HTERT RPE-1 (cell line): Measurements from ENCODE around the gene MUC4.
"Not testable (repeated sequence)": the region's sequence is repeated elsewhere in the genome, so short reads cannot be mapped to it uniquely, and the experiment has no call there.

Source experiments
- in situ Hi-C: fragments of 300-500 bp; cut with MboI; formaldehyde crosslinking; loops from 4 replicates; pipeline ENCODE4 v1.14.3; 2020; ENCODE audit warnings: low sequenced_read_pairs

The MUC4 gene

DNA sequence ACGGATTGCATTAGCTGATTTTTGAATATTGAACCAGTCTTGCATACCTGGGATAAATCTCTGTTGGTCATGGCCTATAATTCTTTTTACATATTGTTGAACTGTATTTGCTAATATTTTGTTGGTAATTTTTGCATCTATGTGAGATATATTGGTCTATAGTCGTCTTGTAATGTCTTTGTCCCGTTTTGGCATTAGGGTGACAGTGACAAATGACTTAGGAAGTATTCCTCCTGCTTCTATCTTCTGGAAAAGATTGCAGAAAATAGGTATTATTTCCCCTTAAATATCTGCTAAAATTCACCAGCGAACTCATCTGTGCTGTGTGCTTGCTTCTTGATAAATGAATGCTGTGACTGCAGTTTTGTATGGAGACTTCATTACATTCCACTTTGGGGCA, 67.3 kb downstream of the MUC4 start:
- in situ Hi-C loops, result no loop called here

DNA sequence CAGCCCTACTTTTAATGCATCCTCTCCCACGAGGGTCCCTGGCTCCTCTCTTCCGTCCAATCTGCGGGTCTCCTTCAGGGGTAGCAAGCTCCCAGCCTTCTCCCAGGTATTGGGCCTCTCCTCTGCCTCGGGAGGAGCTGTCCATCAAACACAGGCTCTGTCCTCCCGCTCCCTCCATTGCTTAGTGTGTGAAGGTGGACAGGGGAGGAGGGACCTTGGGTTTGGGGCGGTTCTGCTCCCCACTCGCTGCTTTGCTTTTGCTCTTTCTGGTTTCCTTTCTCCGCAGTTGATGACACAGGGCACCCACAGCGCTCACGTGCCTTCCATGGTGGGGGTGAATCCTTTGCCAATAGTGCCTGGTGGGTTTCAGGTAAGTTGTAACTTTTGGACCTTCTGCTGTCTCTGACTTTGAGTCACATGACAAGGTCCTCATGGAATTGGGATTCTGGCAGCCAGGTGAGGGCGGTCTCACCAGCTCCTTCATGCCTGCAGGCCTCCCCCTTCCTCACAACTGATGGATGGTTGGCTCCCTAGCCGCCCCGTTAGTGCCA, 72.1 kb downstream of the MUC4 start:
- in situ Hi-C loops, result no loop called here

DNA sequence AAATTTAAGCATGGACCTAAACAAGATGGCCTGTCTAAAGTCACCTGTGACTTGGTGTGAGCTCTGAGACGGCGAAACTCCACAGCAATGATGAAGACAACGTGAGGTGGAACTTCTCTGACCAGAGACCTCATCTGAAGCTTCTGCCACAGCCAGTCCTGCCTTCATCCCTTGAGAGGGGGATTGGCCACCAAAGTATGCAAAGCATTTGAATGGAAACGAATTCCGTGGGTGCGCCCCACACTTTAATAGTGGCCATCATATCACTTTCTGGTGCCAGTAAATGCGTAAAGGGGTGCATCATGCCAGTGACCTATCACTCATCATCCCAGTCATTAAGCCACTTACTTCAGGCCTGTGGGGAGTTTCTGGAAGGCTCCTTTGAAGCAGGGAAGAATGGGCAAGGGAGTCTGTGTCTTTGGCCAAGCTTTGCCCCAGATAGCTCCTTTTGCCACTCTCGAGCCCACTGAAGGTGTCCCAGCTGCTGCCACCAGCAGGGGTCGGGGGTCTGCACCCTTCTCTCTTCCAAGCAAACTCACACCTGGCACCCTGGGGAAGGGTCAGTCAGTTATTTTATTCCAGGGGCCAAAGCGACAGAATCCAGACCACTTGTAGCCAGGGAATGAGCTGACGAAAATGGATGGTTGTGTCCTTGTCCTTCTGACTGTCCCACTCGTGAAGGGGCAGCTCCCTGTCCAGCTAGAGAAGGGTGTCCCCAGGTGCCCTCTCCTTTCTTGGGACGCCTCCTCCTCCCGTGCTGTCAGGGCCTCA, 73.3 kb downstream of the MUC4 start:
- in situ Hi-C loops, result no loop called here

DNA sequence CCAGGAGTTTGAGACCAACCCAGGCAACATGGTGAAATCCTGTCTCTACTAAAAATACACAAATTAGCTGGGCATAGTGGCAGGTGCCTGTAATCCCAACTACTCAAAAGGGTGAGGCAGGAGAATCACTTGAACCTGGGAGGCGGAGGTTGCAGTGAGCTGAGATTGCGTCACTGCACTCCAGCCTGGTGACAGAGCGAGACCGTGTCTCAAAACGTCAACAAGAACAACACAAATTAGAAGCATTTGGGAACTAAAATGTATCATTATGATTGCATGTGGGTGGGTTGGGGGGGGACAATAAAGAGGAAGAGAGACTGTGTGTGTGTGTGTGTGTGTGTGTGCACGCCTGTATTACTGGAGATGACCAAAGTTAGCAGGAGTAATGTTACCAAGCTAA, 73.9 kb downstream of the MUC4 start:
- in situ Hi-C loops, result not testable (repeated sequence)

DNA sequence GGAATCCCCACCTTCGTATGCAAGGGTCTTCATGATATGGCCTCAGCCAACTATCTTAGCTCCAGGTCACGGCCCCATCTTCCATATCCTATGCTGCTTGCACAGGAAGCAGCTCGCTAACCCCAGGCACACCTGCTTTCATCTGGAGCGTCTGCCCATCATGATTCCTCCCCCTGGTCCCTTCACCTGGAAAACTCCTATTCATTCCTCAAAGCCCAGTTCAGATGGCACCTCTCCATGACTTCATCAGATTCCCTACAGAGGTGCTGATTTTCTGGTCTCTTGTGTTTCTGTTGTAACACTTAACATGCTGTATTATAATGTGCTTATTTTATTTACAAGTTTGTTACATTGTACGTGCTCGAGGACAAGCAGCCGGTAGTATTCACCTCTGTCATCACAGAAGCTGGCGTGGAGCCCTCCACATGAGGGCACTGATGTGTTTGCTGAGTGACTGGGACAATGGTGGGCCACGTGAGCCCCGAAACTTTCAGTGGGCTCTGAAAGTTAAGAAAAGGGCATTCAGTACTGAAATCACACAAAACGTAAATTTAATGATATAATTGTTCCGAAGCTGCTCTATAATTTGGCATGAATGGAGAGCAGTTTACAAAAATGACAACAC, 74.8 kb downstream of the MUC4 start:
- in situ Hi-C loops, result no loop called here

DNA sequence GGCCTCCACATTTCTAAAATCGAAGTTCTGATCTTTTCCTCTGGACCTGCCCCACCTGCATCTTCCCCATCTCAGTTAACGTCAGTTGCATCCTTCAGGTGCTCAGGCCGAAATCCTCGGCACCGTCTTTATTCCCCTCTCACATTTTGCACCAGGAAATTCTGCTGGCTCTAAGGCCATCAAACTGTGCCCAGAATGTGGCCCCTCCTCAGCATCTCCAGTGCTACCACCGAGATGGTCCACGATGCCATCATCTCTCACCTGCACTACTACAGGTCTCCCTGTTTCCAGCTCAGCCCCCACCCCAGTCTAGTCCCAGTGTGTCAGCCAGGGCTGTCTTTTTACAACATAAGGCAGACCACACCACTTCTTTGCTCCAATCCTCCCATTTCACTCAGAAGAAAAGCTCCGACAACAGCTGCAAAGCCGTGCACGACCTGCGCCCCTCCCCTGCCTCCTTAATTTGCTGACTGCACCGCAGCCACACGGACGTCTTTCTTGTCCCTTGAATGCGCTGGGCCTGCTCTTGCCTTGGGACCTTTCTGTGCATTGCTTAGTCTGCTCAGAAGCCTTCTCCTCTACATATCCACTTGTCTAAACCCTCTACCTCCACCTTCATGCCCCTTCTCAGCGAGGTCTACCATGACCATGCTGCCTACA, 76.6 kb downstream of the MUC4 start:
- in situ Hi-C loops, result no loop called here

DNA sequence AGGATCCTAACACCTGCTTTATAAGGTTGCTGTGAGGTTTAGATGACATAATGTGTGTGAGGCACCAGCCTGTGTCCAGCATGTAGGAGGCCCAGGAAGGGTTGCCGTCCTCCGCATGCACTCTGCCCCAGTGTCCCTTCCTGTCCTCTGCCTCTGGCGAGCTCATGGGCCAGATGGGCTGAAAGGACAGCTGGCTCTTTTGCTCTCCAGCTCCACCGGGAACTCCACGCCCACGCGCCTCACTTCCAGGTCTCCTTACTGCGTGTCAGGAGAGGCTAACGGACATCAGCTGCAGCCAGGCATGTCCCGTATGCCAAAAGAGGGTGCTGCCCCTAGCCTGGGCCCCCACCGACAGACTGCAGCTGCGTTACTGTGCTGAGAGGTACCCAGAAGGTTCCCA, 78.8 kb downstream of the MUC4 start:
- in situ Hi-C loops, result no loop called here

DNA sequence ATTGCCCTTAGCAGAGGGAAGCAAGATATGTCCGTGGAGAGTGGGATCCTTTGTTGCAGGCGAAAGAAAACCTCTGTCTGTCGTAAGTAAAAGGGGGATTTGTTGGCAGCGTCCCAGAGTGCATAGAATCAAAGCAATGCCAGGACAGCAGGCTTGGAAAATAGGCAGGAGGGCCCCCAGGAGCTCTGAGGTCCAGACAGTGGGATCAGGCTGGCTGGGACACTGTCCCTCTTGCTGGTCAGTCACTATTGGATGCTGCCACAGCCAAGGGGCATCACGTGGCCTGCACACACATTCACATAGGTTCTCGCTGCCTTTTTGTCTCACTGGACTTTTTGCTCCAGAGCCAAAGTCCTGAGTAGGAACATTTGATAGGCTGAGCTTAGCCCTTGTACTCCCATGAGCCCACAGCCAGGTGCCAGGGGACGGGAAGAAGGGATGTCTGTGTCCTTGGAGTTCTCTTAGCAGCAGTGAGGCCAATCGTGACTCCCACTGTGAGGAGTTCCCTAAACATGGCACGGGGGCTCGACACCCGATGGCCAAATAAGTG, 80.3 kb downstream of the MUC4 start:
- in situ Hi-C loops, result no loop called here

DNA sequence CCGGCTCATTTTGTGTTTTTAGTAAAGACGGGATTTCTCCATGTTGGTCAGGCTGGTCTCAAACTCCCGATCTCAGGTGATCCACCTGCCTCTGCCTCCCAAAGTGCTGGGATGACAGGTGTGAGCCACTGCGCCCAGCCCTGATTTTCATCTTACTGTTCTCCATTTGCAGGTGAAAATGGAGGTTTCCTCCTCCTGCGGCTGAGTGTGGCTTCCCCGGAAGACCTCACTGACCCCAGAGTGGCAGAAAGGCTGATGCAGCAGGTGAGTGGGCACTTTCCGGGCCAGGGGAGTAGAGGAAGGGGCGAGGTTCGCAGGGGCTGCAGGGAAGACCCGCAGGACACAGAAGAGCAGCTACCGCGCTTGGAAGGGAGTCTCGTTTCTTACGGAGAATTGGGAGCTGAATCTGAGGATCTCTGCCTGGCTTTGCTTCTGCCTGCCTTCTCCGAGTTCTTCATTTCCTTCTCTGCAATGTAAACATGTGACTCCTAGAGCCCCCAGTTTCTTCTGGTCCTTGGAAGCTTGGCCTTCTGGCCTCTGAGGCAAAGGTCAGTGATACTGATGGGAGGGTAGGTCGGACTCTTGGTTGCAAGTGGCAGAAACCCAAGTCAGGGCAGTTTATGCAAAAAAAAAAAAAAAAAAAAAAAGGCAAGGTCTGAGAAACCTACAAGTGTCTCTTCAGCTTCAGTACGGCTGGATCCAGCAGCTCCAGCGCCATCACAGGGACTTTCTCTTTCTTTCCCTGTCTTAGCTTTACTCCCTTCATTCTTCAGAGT, 82.1 kb downstream of the MUC4 start:
- in situ Hi-C loops, result no loop called here

DNA sequence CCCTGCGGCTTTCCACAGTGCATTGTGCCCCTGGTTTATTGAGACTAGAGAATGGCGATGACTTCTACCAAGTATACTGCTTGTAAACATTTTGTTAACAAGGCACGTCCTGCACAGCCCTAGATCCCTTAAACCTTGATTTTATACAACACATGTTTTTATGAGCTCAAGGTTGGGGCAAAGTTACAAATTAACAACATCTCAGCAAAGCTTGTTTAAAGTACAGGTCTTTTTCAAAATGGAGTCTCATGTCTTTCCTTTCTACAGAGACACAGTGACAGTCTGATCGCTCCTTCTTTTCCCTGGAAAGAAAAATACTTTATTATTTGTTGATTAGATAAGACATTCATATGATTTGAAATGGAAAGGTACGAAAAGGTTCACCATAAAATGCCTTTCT, 82.9 kb downstream of the MUC4 start:
- in situ Hi-C loops, result not testable (repeated sequence)

DNA sequence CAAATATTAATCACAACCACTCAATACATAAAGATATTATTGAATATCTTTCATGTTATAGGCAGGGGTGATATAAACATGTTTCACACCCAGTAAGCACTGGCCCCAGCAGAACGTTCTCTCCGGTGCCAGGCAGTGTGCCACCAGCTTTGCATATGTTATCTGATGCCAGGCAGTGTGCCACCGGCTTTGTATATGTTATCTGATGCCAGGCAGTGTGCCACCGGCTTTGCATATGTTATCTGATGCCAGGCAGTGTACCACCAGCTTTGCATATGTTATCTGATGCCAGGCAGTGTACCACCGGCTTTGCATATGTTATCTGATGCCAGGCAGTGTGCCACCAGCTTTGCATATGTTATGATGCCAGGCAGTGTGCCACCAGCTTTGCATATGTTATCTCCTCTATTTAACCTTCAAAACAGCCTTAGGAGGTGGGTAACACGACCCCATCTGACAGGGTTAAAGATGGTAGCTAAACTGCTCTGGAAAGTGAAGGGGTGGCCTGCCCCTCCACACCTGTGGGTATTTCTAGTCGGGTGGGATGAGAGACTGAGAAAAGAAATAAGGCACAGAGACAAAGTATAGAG, 84.0 kb downstream of the MUC4 start:
- in situ Hi-C loops, result no loop called here

DNA sequence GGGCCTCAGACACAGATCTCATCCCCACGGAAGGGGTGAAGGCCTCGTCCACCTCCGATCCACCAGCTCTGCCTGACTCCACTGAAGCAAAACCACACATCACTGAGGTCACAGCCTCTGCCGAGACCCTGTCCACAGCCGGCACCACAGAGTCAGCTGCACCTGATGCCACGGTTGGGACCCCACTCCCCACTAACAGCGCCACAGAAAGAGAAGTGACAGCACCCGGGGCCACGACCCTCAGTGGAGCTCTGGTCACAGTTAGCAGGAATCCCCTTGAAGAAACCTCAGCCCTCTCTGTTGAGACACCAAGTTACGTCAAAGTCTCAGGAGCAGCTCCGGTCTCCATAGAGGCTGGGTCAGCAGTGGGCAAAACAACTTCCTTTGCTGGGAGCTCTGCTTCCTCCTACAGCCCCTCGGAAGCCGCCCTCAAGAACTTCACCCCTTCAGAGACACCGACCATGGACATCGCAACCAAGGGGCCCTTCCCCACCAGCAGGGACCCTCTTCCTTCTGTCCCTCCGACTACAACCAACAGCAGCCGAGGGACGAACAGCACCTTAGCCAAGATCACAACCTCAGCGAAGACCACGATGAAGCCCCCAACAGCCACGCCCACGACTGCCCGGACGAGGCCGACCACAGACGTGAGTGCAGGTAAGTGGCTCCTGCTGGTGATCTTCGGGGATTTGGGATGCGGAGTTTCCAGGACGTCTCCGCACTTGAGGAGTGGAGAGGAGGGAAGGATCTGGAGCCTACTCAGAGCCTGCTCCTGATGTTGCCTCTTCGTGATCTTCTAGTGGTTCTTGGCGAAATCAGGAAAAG, 85.6 kb downstream of the MUC4 start:
- in situ Hi-C loops, result not testable (repeated sequence)

DNA sequence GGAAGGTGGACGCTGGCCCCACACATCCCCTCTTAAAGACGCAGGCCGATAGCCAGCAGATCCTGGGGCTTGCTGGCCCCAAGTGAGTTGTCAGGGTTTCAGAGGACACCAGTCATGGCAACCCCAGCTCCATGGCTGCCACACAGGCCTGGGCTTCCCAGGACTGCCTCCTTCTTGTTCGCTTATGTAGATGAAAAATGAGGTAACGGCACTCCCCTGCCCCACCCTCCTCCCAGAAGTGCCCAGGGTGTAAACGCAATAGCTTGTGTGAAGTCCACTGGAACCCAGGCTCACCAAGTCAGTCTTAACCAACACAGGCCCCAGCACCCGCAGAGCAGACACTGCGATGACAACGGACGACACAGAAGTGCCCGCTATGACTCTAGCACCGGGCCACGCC, 87.4 kb downstream of the MUC4 start:
- in situ Hi-C loops, result not testable (repeated sequence)

DNA sequence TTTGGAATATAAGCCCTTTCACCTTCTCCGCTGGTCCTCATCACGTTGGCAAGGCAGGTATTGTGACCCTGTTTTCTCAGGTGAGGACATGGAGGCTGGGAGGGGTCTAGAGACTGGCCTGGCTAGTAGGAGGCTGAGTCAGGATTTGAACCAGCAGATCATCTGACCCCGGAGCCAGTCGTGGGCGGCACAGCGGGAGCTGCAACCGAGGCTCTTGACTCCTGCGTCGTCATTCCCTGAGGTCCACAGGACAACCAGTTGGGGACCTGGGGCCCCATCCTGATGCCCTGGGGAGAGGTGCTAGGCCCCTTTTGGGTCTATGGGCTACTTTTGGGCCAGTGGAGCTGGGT, 88.8 kb downstream of the MUC4 start:
- in situ Hi-C loops, result not testable (repeated sequence)

DNA sequence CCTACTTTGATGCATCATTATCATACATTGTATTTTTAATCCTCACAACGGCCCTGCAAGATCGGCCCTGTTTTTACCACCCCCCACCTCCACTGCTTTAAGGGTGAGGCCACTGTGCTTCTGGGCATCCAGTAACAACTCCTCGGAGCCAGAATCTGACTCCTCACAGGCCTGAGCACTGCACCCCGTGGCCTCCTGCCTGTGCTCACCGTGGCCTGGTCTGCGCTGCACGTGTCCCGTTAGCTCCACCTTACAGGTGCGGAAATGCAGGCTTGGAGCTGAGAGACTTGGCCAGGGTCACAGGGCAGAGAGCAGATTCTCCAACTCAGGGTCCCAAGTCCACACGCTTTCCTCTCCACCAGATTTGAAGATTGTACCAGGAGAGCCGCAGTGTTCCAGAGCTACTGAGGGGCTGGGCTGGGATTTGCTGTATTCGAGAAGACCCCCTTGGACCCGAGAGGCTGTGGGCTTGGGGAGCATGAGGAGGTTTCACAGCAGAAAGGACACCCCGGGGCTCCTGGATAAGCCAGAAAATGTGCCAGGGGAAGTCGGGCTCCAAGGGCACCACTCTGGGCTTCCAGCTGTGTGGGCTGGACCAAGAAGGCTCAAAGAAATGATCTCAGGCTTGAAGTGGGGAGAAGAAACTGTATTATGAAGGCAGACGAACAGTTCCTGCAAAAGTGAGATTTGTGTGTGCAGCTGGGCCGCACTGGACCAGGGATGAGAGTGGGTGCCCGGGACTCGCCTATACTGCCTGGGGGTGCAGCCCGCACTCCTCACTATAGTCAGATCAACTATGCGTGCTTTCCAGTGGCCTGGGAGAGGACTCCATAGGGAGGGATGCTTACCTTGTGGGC, 89.4 kb downstream of the MUC4 start:
- in situ Hi-C loops, result not testable (repeated sequence)

DNA sequence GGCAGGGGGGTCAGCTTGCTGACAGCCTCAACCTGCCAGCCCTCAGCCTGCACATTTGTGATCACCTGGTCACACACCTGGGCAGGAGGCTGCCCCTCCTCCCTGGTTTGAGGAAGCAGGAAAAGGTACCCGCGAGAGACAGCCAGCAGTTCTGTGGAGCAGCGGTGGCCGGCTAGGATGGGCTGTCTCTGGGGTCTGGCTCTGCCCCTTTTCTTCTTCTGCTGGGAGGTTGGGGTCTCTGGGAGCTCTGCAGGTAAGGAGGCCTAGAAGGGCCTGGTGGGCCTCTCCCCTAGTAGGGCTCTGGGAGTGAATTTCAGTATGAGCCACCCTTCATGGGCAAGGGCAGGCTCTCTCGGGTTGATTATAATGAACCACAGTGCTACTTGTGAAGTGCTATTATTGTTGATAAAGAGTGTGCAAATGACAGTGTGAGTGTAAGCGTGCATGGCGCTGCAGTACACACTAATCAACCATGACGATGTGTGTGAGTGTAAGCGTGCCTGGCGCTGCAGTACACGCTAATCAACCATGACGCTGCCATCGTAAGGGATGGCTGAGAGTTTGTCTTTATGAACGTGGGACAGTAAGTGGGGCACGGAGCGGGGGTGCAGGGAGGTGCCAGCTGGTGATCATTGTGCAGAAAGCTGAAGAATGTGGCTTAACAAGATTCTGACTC, 90.8 kb downstream of the MUC4 start, which contains the start of gene MUC20:
Gene MUC20 (plus strand): TSS at position 148 of the 676 bp plus-strand sequence. CDS start 30 bp downstream, at position 178.
- in situ Hi-C loops, result not testable (repeated sequence)

DNA sequence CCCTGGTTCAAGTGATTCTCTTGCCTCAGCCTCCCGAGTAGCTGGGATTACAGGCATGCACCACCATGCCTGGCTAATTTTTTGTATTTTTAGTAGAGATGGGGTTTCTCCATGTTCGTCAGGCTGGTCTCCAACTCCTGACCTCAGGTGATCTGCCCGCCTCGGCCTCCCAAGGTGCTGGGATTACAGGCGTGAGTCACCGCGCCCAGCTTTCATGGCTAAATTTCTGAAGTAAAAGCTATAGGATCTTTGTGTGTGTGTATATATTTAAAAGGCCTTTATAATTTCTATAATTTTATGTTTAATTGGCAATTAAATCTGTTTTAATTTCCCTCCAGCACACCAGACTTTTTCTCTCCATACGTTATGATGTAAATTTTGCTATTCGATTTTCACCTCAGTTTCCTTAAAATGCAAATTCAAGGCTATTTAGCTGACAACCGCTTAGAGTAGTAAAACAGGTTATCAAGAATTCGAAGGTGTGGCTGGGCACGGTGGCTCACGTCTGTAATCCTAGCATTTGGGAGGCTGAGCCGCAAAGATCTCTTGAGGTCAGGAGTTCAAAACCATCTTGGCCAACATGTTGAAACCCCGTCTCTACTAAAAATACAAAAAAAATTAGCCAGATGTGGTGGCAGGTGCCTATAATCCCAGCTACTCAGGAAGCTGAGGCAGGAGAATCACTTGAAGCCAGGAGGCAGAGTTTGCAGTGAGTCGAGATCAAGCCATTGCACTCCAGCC, 92.0 kb downstream of the MUC4 start:
- in situ Hi-C loops, result not testable (repeated sequence)
